Stomach (tissue), 9 donors: ENCODE data around the gene OGFRL1. TPM values are rescaled to one million over a fixed set of nuclear protein-coding genes. Genes with fewer than 3 reads are reported as not detected.

ENCODE experiments used
- DNase-seq, 2 donors: peaks; one replicate each; pipeline versions ENCODE4 v3.0.0 to v3.0.0-alpha.2; 2013 to 2019
- H3K27ac ChIP-seq, 5 donors: fragments of 200-600 bp in 4 of 5; sonication (generic) in 4 of 5; one replicate each; pipeline ENCODE4 v1.5.1; 2013 to 2019; ENCODE audit warnings: mild to moderate bottlenecking in 1 of 5, moderate library complexity in 1 of 5
- H3K27me3 ChIP-seq, 3 donors: fragments of 200-600 bp; sonication (generic); one replicate each; pipeline ENCODE4 v1.5.1; 2017 to 2019; ENCODE audit warnings: mixed run types in 1 of 3
- H3K36me3 ChIP-seq, 4 donors: fragments of 200-600 bp; sonication (generic); 1 replicate in 3 of 4; 2 replicates in 1 of 4; pipeline ENCODE4 v1.5.1; 2016 to 2019
- H3K4me1 ChIP-seq, 4 donors: fragments of 200-600 bp; sonication (generic); one replicate each; pipeline ENCODE4 v1.5.1; 2016 to 2019
- H3K4me3 ChIP-seq, 4 donors: fragments of 200-600 bp; sonication (generic) in 3 of 4; one replicate each; pipeline ENCODE4 v1.5.1; 2016 to 2019; ENCODE audit warnings: mild to moderate bottlenecking in 1 of 4
- H3K9me3 ChIP-seq, 4 donors: fragments of 200-600 bp; sonication (generic); one replicate each; pipeline ENCODE4 v1.5.1; 2016 to 2019
- EP300 ChIP-seq: sonication (generic); formaldehyde crosslinking; IDR thresholded peaks from one replicate; pipeline ENCODE4 v1.6.1; 2017; ENCODE audit warnings: antibody characterized with exemption
- POLR2A ChIP-seq, 4 donors: fragments of 450-650 bp; IDR thresholded peaks; one replicate each; pipeline ENCODE4 v1.6.1; 2016; ENCODE audit warnings: antibody characterized with exemption in 4 of 4, control low read depth in 2 of 4, mild to moderate bottlenecking in 1 of 4, moderate library complexity in 1 of 4
- POLR2AphosphoS5 ChIP-seq, 3 donors: sonication (generic); formaldehyde crosslinking; IDR thresholded peaks; one replicate each; pipeline ENCODE4 v1.6.1; 2016; ENCODE audit warnings: antibody characterized with exemption in 3 of 3
- WGBS, 5 donors: extraction: QIAGEN DNeasy Blood & Tissue Kit in 3 of 5; methylation state at CpG; one replicate each; pipeline versions ENCODE4 v1.1.5 to v1.1.7; 2013 to 2018; 5-methylcytosine and 5-hydroxymethylcytosine counted together
- intact Hi-C: fragments of 100-400 bp; cut with DNase I; formaldehyde crosslinking; loops from one replicate; pipeline ENCODE4 v1.15.1; 2023; ENCODE audit warnings: low total_unique reads
- polyA plus RNA-seq, 3 donors: library from polyadenylated mRNA; stranded (reverse); fragments of 200-250 nt; gene quantifications; one replicate each; pipeline ENCODE4 v1.2.3, GENCODE V29; 2013
- total RNA-seq, 5 donors: library from RNA; depleted of rRNA; stranded (reverse); fragments of >200 nt; gene quantifications; one replicate each; pipeline versions ENCODE4 v1.1.0 to v1.2.3, GENCODE V29; 2014 to 2016
- TF ChIP-seq, protein P1 (sequence below), 7 experiments: fragments of 450-650 bp in 4 of 7; fragments of 200-600 bp in 3 of 7; sonication (generic) in 3 of 7; IDR thresholded peaks; one replicate each; pipeline ENCODE4 v1.5.1; 2016 to 2019; ENCODE audit warnings: antibody characterized with exemption in 7 of 7, control low read depth in 2 of 7, mild to moderate bottlenecking in 1 of 7
- donor health status: healthy with polysubstance abuse.
- donor health status: Bipolar disorder and iron deficiency.
- donor health status: healthy.

The OGFRL1 gene
- total and polyA plus RNA-seq, 8 donors, result 2.6 to 27.0 (median 13.3) TPM

- no peak overlapping the region for H3K27ac ChIP-seq
- intact Hi-C loops, result no loop called here
- H3K9me3 ChIP-seq, result no peaks in the 10 kb centered on the region
- peaks cover 0 to 37% (median 19%) of the 10 kb centered on the region in 4 donors for H3K36me3 ChIP-seq
- no peak for DNase-seq
- no peaks in the 10 kb centered on the region for H3K4me1 ChIP-seq
- 89 to 98% (median 91%) methylated on average over 7 of the region's 7 CpGs for WGBS, 5 donors
- no peak overlapping the region for H3K4me3 ChIP-seq
- no peaks in the 10 kb centered on the region for H3K27me3 ChIP-seq
- TF ChIP-seq, protein P1, sequence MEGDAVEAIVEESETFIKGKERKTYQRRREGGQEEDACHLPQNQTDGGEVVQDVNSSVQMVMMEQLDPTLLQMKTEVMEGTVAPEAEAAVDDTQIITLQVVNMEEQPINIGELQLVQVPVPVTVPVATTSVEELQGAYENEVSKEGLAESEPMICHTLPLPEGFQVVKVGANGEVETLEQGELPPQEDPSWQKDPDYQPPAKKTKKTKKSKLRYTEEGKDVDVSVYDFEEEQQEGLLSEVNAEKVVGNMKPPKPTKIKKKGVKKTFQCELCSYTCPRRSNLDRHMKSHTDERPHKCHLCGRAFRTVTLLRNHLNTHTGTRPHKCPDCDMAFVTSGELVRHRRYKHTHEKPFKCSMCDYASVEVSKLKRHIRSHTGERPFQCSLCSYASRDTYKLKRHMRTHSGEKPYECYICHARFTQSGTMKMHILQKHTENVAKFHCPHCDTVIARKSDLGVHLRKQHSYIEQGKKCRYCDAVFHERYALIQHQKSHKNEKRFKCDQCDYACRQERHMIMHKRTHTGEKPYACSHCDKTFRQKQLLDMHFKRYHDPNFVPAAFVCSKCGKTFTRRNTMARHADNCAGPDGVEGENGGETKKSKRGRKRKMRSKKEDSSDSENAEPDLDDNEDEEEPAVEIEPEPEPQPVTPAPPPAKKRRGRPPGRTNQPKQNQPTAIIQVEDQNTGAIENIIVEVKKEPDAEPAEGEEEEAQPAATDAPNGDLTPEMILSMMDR (IDR thresholded peaks at IDR 0.05), result no peak
- TF ChIP-seq POLR2AphosphoS5 (IDR thresholded peaks at IDR 0.05), result no peak
- no peak for TF ChIP-seq POLR2A (IDR thresholded peaks at IDR 0.05)
- TF ChIP-seq EP300, result no peak
These were observed 12.9 kb downstream of the OGFRL1 start for GRCh38 chr6:71301546-71301945.

GRCh38 chr6:71309656-71310055 lies 21.0 kb downstream of the OGFRL1 start:
- WGBS, 5 donors, result 58 to 87% (median 65%) methylated on average over 2 of the region's 2 CpGs
- intact Hi-C loops, result no loop called here

DNA sequence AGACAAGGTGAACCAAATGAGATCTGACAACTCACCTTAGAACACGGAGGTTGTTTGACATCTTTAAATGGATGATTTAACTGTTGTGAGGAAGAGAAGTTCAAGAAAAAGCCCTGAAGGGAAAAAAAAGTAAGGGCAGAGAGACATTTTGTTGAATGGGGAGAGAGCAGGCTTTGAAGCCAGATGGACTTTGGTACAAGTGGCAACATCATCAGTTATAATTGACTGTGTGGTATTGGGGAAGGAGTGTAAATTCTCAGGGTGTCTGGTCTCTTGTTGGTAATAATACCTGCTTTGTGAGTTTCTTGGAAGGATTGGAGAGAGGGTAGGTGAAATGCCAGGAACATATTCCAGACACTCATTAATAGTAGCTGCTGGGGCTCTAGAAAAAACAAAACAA lies 21.6 kb downstream of the OGFRL1 start:
- no peaks in the 10 kb centered on the region for H3K36me3 ChIP-seq
- H3K27ac ChIP-seq, result no peak overlapping the region
- TF ChIP-seq POLR2A (IDR thresholded peaks at IDR 0.05) (no peak), EP300 (no peak), POLR2AphosphoS5 (IDR thresholded peaks at IDR 0.05) (no peak)
- TF ChIP-seq, protein P1 (IDR thresholded peaks at IDR 0.05), result no peak
- H3K4me1 ChIP-seq, result peaks cover 0 to 5% (median 0%) of the 10 kb centered on the region in 4 donors
- no peaks in the 10 kb centered on the region for H3K27me3 ChIP-seq
- WGBS, 5 donors, result 45 to 66% (median 60%) methylated on average over 1 of the region's 1 CpG
- no peak for DNase-seq
- H3K4me3 ChIP-seq, result no peak overlapping the region
- intact Hi-C loops, result no loop called here
- no peaks in the 10 kb centered on the region for H3K9me3 ChIP-seq

More at GRCh38 chr6:71309656-71310055, 21.0 kb downstream of the OGFRL1 start:
- Histone ChIP-seq H3K36me3 (no peaks in the 10 kb centered on the region), H3K4me3 (no peak overlapping the region), H3K27ac (no peak overlapping the region), H3K27me3 (no peaks in the 10 kb centered on the region), H3K4me1 (peaks cover 0 to 5% (median 0%) of the 10 kb centered on the region in 4 donors), H3K9me3 (no peaks in the 10 kb centered on the region)
- TF ChIP-seq EP300, result no peak
- TF ChIP-seq, protein P1 (IDR thresholded peaks at IDR 0.05), result no peak
- no peak for TF ChIP-seq POLR2A (IDR thresholded peaks at IDR 0.05)
- no peak for TF ChIP-seq POLR2AphosphoS5 (IDR thresholded peaks at IDR 0.05)
- no peak for DNase-seq

DNA sequence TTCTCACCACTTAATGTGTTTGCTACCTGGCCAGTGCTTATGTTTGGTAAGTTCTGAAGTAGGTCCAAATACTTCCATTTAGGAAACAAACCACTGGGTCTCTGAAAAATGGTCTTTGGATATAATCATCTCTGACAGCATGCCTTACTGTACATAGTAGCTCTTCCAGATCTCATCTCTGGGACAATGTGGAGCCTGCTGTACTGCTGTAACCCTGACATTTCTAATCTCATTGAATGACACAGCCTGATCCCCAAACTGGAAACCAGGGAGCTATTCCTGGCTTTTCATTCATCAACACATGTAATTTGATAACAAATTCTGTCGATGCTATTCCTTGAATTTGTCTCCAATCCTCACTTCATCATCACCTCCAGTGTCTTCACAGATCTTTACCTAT lies 23.5 kb downstream of the OGFRL1 start:
- Histone ChIP-seq H3K4me3 (no peak overlapping the region), H3K9me3 (no peaks in the 10 kb centered on the region), H3K36me3 (no peaks in the 10 kb centered on the region), H3K4me1 (peaks cover 0 to 5% (median 0%) of the 10 kb centered on the region in 4 donors), H3K27me3 (no peaks in the 10 kb centered on the region), H3K27ac (no peak overlapping the region)
- no peak for DNase-seq
- intact Hi-C loops, result no loop called here
- WGBS, 5 donors, result 66 to 78% (median 73%) methylated on average over 1 of the region's 1 CpG
- TF ChIP-seq EP300, result no peak

- DNase-seq, result no peak
- Histone ChIP-seq H3K36me3 (no peaks in the 10 kb centered on the region), H3K4me1 (peaks cover 0 to 7% (median 5%) of the 10 kb centered on the region in 4 donors), H3K27me3 (no peaks in the 10 kb centered on the region), H3K9me3 (no peaks in the 10 kb centered on the region), H3K27ac (no peak overlapping the region), H3K4me3 (no peak overlapping the region)
- intact Hi-C loops, result no loop called here
- no peak for TF ChIP-seq EP300
These were observed 28.8 kb downstream of the OGFRL1 start for GRCh38 chr6:71317441-71317840.
